ENCODE data around the gene SLC17A5.
"Not testable (repeated sequence)": the region's sequence is repeated elsewhere in the genome, so short reads cannot be mapped to it uniquely, and the experiment has no call there.

The SLC17A5 gene

DNA sequence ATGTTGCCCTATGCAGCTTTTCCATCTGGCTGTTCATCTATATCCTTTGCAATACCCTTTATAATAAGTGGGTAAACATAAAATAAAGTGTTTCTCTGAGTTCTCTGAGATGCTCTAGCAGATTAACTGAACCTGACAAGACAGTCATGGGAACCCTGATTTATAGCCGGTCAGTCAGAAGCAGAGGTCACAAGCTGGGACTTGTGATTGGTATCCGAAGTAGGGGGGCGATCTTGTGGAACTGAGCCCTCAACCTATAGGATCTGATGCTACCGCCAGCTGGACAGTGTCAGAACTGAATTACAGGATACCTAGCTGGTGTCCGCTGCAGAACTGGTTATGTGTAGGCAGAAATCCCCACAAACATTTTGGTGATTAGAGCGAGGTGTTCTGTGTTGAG, 39.0 kb downstream of the SLC17A5 start:
- DNase-seq (ENCODE audit: low spot score), result no peak

DNA sequence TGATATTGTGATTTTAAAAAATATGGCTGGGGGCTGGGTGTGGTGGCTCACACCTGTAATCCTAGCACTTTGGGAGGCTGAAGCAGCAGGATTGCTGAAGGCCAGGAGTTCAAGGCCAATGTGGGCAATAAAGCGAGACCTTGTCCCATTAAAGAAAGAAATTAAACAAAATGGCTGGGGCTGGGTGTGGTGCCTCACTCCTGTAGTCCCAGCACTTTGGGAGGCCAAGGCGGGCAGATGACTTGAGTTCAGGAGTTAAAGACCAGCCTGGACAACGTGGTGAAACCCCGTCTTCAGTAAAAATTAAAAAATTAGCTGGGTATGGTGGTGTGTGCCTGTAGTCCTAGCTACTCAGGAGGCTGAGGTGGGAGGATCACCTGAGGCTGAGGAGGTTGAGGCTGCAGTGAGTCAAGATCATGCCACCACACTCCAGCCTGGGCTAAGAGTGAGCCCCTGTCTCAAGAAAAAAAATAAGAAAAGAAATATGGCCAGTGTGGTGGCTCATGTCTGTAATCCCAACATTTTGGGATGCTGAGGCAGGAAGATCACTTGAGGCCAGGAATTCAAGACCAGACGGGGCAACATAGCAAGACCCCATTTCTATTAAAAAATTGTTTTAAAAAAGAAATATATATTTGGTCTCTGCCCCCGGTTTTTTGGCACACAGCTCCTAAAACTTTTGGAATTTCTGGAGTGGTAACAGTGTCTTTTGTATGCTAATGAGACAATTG, 39.8 kb downstream of the SLC17A5 start:
- no peak for DNase-seq (ENCODE audit: low spot score)

DNA sequence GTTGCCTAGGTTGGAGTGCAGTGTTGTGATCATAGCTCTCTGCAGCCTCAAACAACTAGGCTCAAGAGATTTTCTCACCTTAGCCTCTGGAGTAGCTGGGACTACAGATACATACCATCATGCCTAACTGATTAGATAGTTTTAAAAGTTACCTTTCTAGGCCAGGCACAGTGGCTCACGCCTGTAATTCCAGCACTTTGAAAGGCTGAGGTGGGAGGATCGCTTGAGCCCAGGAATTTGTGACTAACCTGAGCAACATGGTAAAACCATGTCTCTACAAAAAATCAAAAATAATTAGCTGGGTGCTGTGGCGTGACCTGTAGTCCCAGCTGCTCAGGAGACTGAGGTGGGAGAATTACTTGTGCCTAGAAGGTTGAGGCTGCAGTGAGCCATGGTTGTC, 41.2 kb downstream of the SLC17A5 start:
- no peak for DNase-seq (ENCODE audit: low spot score)

DNA sequence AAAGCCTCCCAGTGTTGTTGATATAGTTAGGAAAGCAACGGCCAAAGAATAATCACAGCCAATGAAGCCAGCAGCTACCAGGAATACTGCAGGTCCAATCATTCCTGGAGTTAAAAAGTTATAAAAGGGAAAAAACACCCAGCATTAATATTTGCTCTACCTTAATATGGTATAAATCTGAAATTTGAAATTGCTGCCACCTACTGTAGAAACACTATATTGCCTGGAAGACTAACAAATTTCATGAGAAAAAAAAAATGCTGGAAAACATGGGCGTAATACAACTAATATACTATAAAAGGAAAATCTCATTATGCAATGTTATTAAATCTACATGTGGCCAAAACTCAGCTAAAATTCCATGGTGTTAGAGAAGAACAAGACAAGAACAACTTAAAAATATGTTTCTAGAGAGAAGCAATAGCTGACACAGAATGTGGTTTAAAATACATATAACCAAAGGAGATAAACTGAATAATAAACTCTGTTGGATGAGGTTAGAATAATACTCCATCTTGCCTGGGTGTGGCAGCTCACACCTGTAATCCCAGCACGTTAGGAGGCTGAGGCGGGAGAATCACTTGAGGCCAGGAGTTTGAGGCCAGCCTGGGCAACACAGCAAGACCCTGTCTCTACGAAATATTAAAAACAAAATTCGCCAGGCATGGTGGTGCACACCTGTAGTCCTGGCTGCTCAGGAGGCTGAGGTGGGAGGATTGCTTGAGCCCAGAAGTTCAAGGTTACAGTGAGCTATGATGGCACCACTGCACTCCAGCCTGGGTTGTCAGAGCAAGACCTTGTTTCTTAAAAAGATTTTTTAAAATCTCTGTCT, 43.1 kb downstream of the SLC17A5 start:
- DNase-seq (ENCODE audit: low spot score), result peak; percentile 54

DNA sequence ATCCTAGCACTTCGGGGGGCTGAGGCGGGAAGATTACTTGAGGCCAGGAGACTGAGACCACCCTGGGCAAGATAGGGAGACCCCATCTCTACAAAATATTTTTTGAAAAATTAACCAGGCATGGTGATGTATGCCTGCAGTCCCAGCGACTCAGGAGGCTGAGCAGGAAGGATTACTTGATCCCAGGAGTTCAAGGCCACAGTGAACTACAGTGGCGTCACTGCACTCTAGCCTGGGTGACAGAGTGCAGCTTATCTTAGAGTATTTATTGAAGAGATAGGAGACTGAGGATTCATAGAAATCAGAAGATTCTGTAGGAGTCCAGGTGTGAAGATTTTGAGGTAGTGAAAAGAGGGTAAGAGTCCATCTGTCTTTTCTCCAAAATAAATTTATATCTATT, 45.0 kb downstream of the SLC17A5 start:
- no peak for DNase-seq (ENCODE audit: low spot score)

DNA sequence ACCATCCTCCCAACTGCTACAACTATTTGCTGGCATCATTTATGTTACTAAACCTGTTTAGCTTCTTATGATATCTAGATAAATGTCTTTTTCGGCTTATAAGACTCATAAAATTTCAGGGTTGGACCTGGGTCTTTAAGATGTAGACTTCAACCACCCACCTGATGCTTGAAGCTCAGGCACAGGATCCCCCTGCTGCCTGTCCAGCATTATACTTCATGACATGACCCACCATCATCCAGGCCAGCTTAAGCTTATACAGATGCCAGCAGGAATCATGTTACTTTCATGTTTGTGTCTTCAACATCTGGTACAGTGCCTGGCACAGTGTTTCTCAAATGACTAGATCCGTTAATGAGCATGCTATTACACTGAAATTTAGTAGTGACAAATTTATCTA, 47.4 kb downstream of the SLC17A5 start:
- DNase-seq (ENCODE audit: low spot score), result peak; percentile 15

DNA sequence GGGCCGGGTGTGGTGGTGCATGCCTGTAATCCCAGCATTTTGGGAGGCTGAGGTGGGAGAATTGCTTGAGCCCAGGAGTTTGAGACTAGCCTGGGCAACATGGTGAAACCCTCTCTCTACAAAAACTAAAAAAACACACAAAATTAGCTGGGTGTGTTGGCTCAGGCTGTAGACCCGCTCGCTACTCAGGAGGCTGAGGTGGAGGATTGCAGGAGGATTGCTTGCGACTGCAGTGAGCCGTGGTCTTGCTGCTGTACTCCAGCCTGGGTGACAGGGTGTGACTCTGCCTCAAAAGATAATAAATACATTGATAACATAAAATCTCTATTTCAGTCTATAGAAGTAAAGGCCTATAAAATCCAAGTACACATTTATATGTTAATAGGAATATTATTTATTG, 49.3 kb downstream of the SLC17A5 start:
- no peak for DNase-seq (ENCODE audit: low spot score)

DNA sequence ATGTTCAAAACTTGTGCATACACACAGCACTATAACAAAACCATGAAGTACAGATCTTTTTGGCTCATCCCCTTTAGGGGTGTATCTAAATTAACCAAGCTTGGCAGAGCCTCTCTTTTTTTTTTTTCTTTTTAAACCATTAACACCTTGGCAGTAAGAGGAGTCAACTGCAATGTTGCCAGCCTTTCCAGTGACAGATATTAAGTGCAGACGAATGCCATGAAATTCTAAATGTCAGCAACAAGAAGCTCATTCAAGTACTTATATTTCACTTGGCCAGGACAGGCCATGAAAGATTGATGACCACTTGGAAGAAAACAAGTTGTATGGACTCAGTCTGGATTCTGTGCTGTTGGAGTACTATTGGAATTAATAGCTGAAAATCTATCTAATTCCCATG, 49.8 kb downstream of the SLC17A5 start:
- no peak for DNase-seq (ENCODE audit: low spot score)

DNA sequence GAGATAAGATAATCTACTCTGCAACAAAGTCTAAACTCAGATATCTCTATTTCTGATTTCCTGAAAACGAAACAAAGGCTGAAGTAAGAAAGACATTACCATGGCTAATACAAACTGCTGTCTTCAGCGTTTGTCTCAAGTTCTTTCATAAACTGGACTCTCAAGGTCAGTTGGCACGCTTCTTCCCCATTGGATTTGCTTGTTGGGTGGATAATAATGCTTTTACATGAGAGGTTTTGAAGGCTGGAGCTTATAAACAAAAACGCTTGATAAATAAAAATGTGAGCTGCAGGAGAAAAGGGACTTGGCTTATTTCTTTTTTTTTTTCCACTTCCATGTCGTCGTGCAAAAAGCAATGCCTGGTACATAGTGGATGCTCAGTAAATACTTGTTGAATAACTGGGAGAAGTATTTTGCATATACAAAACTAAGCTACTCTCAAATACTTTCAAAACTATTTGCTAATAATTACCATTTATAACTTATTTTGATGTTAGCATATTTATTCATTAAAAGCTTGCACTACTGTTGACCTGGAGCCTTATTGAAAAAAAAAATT, 67.3 kb downstream of the SLC17A5 start:
- no peak for DNase-seq (ENCODE audit: low spot score)

DNA sequence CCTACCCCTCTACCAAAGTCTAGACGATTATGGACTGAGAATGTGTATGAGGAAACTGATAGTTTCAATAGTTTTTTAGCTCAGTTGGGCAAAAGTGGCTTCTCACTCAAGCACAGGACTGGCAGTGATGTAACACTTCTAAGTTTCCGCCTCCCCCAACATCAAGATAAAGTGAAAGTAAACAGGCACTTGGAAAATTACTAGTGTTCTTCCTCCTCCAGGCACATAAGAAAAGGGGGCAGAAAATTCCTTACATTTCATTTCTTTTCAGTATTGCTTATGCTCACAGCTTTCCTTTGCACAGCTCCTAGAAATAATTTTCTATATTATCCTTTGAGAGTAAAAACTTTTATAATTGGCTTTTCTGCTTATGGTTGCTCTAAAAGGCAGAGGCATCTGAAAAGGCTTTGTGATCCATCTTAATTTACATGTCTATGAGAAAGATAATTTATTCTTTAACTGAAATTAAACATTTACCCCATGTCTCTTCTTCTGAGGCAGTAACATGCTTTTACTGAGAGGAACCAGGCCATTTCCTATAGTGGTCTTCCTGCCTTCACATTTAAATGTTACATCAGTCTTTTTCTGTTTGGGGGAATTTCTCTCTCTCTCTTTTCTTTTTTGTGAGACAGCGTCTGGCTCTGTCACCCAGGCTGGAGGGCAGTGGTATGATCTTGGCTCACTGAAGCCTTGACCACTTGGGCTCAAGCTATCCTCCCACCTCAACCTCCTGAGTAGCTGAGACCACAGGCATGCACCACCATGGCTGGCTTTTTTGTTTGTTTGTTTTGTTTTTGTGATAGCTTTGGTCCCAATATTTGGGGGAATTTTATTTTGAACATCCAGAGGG, 68.0 kb downstream of the SLC17A5 start:
- DNase-seq (ENCODE audit: low spot score), result peak; percentile 62

DNA sequence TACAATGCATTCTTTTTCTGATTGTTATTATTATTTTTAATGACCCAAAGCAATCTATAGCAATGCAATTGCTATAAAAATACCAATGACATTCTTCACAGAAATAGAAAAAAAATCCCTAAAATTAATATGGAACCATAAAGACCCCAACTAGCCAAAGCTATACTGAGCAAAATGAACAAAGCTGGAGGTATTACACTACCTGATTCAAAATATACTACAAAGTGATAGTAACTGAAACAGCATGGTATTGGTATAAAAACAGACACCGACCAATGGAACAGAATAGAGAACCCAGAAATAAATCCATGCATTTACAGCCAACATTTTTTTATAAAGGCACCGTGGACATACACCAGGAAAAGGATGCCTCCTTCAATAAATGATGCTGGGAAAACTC, 72.5 kb downstream of the SLC17A5 start:
- DNase-seq (ENCODE audit: low spot score), result no peak

DNA sequence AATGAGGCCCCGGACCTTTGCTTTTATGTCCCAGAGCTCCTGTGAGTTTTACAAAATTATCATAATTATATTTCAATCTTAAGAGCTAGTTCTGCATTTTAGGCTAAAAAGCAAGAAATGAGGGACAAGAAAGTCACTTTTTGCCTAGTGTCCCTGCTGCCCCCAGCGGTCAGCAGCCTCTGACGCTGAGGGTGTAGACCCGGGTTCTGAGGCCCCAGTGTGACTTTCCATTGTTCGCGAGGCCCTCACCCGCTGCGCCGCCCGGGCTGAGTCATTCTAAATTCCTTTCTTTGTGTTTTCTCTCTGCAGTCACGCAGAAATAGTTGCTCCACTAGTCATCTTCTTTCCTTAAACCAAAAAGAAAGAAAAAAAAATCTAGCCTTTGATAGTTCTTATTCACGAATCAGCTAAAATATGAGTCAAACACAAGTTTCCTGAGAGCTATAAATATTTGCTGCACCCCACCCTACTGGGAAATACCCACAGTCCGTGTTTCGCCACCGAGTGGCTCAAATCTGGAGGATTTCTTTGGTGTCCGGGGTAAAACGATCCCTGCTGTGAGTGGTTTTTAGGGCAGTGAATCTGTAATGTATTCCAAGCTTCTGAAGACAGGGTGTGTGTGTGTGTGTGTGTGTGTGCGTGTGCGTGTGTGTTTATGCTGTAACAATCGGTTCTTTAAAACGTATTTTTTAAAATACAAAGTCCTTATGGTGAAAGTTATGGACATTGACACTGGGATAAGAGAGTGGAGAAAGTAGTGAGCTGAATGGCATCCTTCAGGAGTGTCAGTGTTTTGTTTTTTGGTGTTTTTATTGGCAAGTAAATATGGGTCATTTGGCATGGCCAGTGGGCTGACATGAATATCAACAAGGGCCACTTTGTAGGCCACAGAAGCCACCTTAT, 73.3 kb downstream of the SLC17A5 start:
- peak; percentile 77 for DNase-seq (ENCODE audit: low spot score)

DNA sequence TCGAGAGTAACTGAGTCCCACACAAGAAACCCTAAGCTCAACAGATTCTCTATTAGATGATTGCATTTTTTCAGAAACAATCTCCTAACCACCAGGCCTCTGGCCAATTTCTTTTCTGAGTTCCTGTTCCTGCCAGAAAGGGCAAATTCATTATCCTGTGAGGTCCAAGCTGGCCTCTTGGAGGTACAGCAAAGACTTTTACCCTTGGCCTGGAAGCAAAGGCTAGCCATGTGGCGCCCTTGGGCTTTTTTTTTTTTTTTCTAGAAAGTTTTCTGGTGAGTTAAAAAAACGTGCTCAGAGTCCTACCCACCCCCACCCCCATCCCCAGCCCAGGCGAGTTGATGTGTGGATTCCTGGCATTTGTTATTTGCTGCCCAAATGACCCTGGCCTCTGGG, 73.9 kb downstream of the SLC17A5 start:
- DNase-seq (ENCODE audit: low spot score), result peak; percentile 70

DNA sequence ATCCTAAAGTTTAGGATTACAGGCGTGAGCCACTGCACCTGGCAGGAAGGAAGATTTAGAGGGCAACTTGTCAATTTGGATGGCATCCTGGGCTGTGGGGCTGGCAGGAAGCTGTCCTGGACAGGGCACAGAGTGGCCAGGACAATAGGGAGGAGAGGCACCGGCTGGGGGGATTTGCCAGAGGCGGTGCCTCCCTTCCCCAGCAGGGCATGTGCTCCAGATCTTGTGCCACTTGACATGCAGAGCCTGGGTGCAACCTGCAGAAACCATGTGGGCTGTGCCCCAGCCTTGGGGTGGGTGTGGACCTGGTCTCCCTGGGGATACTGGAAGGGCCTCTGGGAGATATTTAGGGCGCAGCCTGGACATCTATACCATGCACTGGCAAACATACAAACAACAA, 74.4 kb downstream of the SLC17A5 start:
- DNase-seq (ENCODE audit: low spot score), result no peak

DNA sequence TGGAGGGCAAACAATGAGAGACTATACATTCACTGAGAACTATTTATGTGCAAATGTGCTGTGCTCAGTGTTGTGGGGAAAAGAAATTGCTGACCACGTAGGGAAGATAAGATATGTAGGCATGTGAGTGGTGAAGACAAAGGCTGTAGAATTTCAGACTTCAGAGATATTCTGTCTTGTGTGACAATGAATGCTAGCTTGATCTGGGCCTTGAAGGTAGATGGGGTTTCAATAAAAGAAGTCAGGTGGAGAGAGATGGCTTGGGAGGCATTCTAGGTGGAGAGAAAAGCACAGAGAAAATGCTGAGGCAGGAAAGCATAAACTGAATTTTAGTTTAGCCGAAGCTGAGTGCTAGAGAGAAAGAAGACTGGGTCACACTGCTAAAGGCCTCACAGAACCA, 76.1 kb downstream of the SLC17A5 start:
- DNase-seq (ENCODE audit: low spot score), result no peak

DNA sequence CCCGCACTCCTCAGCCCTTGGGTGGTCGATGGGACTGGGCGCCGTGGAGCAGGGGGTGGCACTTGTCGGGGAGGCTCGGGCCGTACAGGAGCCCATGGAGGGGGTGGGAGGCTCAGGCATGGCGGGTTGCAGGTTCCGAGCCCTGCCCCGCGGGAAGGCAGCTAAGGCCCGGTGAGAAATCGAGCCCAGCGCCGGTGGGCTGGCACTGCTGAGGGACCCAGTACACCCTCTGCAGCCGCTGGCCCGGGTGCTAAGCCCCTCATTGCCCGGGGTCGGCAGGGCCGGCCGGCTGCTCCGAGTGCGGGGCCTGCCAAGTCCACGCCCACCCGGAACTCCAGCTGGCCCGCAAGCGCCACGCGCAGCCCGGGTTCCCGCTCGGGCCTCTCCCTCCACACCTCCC, 81.3 kb downstream of the SLC17A5 start:
- not testable (repeated sequence) for DNase-seq (ENCODE audit: low spot score)

DNA sequence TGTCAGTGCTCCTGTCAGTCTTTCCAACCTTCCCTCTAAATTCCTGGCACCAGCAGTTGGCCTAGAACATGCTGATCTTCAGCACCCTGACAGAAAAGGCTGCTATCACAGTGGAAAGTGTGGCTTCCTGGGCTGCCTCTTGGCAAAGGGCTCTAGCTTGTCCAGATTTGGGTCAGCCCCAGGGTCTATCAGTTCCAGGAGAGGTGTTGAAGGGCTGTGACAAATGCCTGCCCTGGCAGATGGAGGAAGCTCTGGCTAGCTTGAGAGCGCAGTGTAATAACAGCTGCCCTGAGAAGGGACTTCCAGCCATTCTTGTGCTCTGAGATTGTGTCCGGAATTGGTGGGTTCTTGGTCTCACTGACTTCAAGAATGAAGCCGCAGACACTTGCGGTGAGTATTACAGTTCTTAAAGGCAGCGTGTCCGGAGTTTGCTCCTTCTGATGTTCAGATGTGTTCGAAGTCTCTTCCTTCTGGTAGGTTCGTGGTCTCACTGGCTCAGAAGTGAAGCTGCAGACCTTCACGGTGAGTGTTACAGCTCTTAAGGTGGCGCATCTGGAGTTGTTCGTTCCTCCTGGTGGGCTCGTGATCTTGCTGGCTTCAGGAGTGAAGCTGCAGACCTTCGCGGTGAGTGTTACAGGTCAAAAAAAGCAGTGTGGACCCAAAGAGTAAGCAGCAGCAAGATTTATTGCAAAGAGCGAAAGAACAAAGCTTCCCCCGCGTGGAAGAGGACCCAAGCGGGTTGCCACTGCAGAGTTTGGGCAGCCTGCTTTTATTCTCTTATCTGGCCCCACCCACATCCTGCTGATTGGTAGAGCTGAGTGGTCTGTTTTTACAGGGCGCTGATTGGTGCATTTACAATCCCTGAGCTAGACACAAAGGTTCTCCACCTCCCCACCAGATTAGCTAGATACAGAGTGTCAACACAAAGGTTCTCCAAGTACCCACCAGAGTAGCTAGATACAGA, 82.3 kb downstream of the SLC17A5 start:
- not testable (repeated sequence) for DNase-seq (ENCODE audit: low spot score)

DNA sequence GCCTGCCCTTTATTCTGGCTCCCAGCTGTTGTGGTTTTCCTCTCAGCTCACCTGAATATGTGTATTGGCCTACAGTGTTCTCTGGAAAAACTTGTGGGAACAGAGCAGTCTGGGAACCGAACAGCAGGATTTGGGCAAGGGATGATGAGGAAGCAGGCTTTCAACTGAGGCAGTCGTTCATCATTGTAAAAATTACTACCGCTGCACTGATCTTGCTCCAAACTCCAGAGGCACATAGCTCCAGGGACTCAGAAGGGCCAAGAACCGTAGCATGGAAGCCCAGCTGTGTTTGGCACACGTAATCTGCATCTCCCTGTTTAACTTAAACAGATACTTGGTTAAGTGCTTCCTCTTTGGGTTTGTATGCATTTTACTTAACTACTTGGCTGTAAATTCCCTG, 84.7 kb downstream of the SLC17A5 start:
- DNase-seq (ENCODE audit: low spot score), result no peak

DNA sequence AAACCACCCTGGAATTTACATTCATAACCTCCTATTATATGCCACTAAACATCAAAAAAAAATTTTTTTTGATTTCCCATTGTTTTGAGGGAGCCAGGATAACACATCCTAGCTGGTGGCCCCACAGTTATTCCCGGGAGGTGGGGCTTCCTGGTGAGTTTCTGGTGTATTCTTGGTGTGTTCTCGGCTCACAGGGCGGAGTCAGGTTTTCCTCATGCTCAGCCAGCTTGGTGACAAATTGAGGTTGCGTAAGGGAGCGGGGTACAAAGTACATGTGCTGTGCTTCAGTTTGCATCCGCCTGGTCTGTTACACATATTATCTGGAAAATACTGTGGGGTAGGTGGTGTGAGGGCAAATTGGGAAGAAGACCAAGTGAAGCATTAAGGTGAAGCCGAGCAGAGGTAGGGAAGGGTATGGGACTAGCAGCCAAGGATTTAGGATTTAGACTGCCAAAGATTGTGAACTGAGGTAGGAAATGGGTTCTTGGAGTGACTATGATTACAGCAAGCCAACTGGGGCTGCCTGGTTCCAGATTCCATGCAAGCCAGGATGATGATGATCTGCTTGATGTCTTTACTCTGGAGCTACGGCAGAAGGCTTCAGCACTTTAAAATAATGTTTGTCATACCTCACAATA, 86.7 kb downstream of the SLC17A5 start:
- no peak for DNase-seq (ENCODE audit: low spot score)

DNA sequence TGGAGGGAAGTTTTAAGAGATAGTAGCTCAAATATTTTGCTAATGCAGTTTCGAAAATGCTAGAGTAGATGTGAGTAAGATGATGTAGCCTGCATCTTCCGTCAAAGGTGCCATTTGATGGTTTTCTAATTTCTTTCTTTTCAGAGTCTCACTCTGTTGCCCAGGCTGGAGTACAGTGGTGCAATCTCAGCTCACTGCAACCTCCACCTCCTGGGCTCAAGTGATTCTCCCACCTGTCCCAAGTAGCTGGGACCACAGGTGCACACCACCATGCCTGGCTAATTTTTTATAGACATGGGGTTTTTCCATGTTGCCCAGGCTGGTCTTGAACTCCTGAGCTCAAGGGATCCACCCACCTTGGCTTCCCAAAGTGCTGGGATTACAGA, 87.3 kb downstream of the SLC17A5 start:
- DNase-seq (ENCODE audit: low spot score), result not testable (repeated sequence)

Measured in cerebellar cortex (tissue), 1 donor.